A673 (cell line): ENCODE results near the gene PHLDA3.

Source experiments
- CTCF ChIP-seq: fragments of 300-800, 200-600 bp; sonication (generic); conservative IDR thresholded peaks from 2 replicates; pipeline ENCODE4 v1.5.1; 2017; ENCODE audit warnings: low read depth, mild to moderate bottlenecking, antibody characterized with exemption, low read length, moderate library complexity, mixed read lengths
- EZH2 ChIP-seq: fragments of 200-600 bp; sonication (generic); IDR thresholded peaks from 2 replicates; pipeline ENCODE4 v1.6.1; 2017; ENCODE audit warnings: borderline replicate concordance, low read depth, mild to moderate bottlenecking, mixed read lengths, antibody characterized with exemption, low read length; ENCODE audit not compliant: poor library complexity, severe bottlenecking

DNA sequence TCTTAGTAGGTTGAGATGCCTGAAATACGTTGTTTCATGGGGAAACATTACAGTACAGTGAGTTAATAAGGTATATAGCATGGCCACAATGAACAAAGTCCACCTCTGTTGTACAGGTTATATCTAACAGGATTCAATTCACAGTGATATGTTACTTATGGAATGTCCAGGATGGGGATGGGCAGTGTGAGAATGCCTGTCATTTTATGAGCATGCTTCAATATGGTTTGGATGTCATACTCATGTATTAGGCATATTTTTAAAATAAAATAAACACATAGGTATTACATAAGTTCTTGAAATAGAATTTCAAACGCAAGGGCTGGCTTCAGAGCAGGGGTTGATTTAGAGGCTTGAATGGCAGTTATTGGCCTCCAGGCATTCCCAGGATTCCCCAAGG is 6.1 kb upstream of the PHLDA3 start:
- TF ChIP-seq CTCF (no peak), EZH2 (no peak)
